ENCODE results near the gene RPS15. TPM values are rescaled to one million over a fixed set of nuclear protein-coding genes. Genes with fewer than 3 reads are reported as not detected.
A peak's percentile ranks its signal among the peaks of the same experiment; 100 is the strongest.

Gene RPS15
- total and polyA plus RNA-seq, 2 of the 13 experiments (the other 11 are each of a cell fraction or from before 2014, with no cell fraction given): 695 to 1,411 TPM

DNA sequence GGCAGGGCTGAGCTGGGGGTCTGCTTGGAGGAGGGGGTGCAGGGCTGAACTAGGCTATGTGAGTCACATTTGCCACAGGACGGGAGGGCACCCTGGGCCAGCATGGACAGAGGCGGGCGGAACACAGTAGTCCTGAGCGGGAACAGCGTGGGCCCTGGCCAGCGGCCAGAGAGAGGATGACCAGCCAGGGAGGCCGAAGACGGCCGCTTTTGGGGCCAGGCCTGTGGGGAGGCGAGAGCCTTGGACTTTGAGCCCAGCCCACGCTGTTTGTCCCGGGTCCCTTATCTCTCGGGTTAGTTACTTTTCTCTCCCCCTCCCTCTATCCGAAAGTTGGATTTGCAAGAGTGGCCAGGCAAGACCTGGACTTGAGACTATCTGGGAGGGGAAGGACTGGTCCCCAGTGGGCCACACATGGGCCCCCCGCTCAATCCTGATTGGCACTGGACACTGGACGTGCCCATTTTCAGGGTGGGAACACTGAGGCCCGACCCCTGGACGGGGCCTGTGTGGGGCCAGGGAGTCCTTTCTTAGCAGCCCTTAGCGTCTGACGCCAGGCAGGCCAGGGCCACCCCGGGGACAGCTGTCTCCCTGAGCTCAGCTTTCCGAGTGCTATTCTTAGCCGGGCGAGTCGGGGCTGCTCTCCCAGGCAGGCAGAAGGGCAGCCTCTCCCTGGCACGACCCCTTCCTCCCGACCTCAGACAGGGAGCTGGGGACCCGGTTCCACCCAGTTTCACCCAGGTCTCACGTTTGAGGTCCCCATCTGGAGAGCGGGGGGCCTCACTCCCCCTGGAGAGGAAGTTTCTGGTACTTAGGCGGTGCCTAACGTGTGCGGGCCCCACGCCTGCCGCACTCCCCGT, 37.7 kb upstream of the RPS15 start (continued):
- TF ChIP-seq, protein P1, sequence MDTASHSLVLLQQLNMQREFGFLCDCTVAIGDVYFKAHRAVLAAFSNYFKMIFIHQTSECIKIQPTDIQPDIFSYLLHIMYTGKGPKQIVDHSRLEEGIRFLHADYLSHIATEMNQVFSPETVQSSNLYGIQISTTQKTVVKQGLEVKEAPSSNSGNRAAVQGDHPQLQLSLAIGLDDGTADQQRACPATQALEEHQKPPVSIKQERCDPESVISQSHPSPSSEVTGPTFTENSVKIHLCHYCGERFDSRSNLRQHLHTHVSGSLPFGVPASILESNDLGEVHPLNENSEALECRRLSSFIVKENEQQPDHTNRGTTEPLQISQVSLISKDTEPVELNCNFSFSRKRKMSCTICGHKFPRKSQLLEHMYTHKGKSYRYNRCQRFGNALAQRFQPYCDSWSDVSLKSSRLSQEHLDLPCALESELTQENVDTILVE (CRISPR knock-in tag; IDR thresholded peaks at IDR 0.05): peak; percentile 63; the same call in 1 of the 2 replicates
- 0 out of 2 replicates have a peak, but pooled peaks have one; percentile 72 for TF ChIP-seq ZIK1 (CRISPR knock-in tag; IDR thresholded peaks at IDR 0.05; ENCODE audit: borderline replicate concordance, low read depth)
- no peak for TF ChIP-seq ZBTB3 (CRISPR knock-in tag; IDR thresholded peaks at IDR 0.05; ENCODE audit: borderline replicate concordance, low read depth)
- TF ChIP-seq PITX1 (CRISPR knock-in tag; IDR thresholded peaks at IDR 0.05): peak; percentile 75; the same call in 1 of the 2 replicates
- TF ChIP-seq, protein P2, sequence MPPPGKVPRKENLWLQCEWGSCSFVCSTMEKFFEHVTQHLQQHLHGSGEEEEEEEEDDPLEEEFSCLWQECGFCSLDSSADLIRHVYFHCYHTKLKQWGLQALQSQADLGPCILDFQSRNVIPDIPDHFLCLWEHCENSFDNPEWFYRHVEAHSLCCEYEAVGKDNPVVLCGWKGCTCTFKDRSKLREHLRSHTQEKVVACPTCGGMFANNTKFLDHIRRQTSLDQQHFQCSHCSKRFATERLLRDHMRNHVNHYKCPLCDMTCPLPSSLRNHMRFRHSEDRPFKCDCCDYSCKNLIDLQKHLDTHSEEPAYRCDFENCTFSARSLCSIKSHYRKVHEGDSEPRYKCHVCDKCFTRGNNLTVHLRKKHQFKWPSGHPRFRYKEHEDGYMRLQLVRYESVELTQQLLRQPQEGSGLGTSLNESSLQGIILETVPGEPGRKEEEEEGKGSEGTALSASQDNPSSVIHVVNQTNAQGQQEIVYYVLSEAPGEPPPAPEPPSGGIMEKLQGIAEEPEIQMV (CRISPR knock-in tag; IDR thresholded peaks at IDR 0.05; ENCODE audit: low read depth): no peak; the same call in 1 of the 2 replicates
- TF ChIP-seq ZNF44 (CRISPR knock-in tag; IDR thresholded peaks at IDR 0.05): no peak; the same call in 1 of the 2 replicates
- TF ChIP-seq KDM4B (CRISPR knock-in tag; IDR thresholded peaks at IDR 0.05): peak; percentile 51; the same call in 1 of the 2 replicates
- peak; percentile 75; the same call in 1 of the 2 replicates for TF ChIP-seq ZSCAN25 (CRISPR knock-in tag; IDR thresholded peaks at IDR 0.05)
- TF ChIP-seq ZNF605 (CRISPR knock-in tag; IDR thresholded peaks at IDR 0.05): 0 out of 2 replicates have a peak, but pooled peaks have one; percentile 49
- peak; percentile 45; the same call in 1 of the 2 replicates for TF ChIP-seq SMAD3 (CRISPR knock-in tag; IDR thresholded peaks at IDR 0.05)
- no peak for TF ChIP-seq FOXK2 (IDR thresholded peaks at IDR 0.05)
- TF ChIP-seq, protein P3, sequence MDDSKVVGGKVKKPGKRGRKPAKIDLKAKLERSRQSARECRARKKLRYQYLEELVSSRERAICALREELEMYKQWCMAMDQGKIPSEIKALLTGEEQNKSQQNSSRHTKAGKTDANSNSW (CRISPR knock-in tag; IDR thresholded peaks at IDR 0.05; ENCODE audit: borderline replicate concordance): no peak
- TF ChIP-seq SIX1 (CRISPR knock-in tag; IDR thresholded peaks at IDR 0.05; ENCODE audit: borderline replicate concordance): 0 out of 2 replicates have a peak, but pooled peaks have one; percentile 38
- TF ChIP-seq PAX8 (CRISPR knock-in tag; IDR thresholded peaks at IDR 0.05; ENCODE audit: borderline replicate concordance): no peak
- TF ChIP-seq, protein P4, sequence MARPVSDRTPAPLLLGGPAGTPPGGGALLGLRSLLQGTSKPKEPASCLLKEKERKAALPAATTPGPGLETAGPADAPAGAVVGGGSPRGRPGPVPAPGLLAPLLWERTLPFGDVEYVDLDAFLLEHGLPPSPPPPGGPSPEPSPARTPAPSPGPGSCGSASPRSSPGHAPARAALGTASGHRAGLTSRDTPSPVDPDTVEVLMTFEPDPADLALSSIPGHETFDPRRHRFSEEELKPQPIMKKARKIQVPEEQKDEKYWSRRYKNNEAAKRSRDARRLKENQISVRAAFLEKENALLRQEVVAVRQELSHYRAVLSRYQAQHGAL (CRISPR knock-in tag; IDR thresholded peaks at IDR 0.05; ENCODE audit: not compliant biosample characterization): no peak
- TF ChIP-seq ZNF747 (CRISPR knock-in tag; IDR thresholded peaks at IDR 0.05; ENCODE audit: borderline replicate concordance): peak; percentile 92; the same call in 1 of the 2 replicates
- TF ChIP-seq, protein P5, sequence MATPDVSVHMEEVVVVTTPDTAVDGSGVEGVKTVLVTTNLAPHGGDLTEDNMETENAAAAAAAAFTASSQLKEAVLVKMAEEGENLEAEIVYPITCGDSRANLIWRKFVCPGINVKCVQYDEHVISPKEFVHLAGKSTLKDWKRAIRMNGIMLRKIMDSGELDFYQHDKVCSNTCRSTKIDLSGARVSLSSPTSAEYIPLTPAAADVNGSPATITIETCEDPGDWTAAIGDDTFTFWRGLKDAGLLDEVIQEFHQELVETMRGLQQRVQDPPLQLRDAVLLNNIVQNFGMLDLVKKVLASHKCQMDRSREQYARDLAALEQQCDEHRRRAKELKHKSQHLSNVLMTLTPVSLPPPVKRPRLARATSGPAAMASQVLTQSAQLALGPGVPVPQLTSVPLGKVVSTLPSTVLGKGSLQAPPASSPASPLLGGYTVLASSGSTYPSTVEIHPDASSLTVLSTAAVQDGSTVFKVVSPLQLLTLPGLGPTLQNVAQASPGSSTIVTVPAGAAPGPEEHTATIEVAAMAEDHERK (CRISPR knock-in tag; IDR thresholded peaks at IDR 0.05; ENCODE audit: low read depth): no peak
- no peak for TF ChIP-seq SYNCRIP (IDR thresholded peaks at IDR 0.05; ENCODE audit: insufficient read depth, low read depth, low read length)
- no peak for TF ChIP-seq TCF12 (IDR thresholded peaks at IDR 0.05)
- TF ChIP-seq TCF12 (CRISPR knock-in tag; IDR thresholded peaks at IDR 0.05): peak; percentile 69; the same call in 1 of the 2 replicates
